A549 treated with AZD9567 at 1 μM for 4 hours (cell line): ENCODE results near the gene GORAB. TPM values are rescaled to one million over a fixed set of nuclear protein-coding genes. Genes with fewer than 3 reads are reported as not detected.

ENCODE experiments used
- total RNA-seq: library from RNA; stranded (reverse); fragments of 200-300 nt; extraction: Qiagen RNA extraction; gene quantifications from 5 replicates; pipeline ENCODE4 v1.2.3, GENCODE V29; 2022; ENCODE audit not compliant: insufficient read depth

Gene GORAB
- total RNA-seq = 6.6 to 9.6 TPM (median 7.8 TPM) in 5 replicates

GRCh38 chr1:170531758-170532657, at the start of gene GORAB:
TSS of gene GORAB (plus strand) at chr1:170532166. CDS start at chr1:170532224, 58 bp downstream.

Other genes starting within 250 kb of the GORAB start
- 0.02 to 0.07 TPM in 2 of 5 replicates, not detected in the others for gene PRRX1, start 132.0 kb downstream of the GORAB start, total RNA-seq